Neural cell (in vitro differentiated cells): ENCODE data around the gene KCTD10.

Source experiments
- EP300 ChIP-seq: fragments of 450-650 bp; conservative IDR thresholded peaks from 2 replicates; pipeline ENCODE4 v1.6.1; 2014; ENCODE audit warnings: antibody characterized with exemption, mild to moderate bottlenecking, moderate library complexity; ENCODE audit not compliant: poor library complexity, severe bottlenecking
- MXI1 ChIP-seq: fragments of 450-650 bp; conservative IDR thresholded peaks from 2 replicates; pipeline ENCODE4 v1.6.1; 2014; ENCODE audit warnings: antibody characterized with exemption, mild to moderate bottlenecking; ENCODE audit not compliant: poor library complexity, severe bottlenecking
- POLR2AphosphoS5 ChIP-seq: IDR thresholded peaks from 2 replicates; pipeline ENCODE4 v1.6.1; 2012
- TAF1 ChIP-seq: IDR thresholded peaks from 2 replicates; pipeline ENCODE4 v1.6.1; 2012; ENCODE audit warnings: low read depth
- TF ChIP-seq, protein P1 (sequence below): fragments of 450-650 bp; IDR thresholded peaks from 2 replicates; pipeline ENCODE4 v1.5.1; 2014; ENCODE audit warnings: antibody characterized with exemption, mild to moderate bottlenecking, moderate library complexity; ENCODE audit not compliant: poor library complexity, severe bottlenecking
- TF ChIP-seq, protein P2 (sequence below): IDR thresholded peaks from 2 replicates; pipeline ENCODE4 v1.6.1; 2012; ENCODE audit warnings: borderline replicate concordance

DNA sequence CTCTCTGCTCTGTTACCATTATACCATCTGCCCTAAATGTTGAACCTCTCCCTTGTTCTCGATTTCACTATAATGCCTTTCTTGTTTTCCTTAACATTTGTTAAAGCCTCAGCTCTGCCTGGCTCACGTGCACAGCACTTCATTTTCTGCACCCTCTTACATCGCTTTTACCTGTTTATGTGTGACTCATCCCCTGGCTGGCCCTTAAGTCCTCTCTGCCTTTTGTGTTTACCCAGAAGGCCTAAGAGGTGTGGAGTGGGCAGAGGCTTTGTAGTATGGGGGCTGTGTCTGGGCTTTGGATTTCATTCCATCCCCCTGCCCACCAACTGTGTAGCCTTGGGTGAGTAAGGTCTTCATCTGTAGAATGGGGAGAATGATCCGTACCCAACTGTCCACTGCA lies 36.9 kb upstream of the KCTD10 start:
- TF ChIP-seq, protein P1, sequence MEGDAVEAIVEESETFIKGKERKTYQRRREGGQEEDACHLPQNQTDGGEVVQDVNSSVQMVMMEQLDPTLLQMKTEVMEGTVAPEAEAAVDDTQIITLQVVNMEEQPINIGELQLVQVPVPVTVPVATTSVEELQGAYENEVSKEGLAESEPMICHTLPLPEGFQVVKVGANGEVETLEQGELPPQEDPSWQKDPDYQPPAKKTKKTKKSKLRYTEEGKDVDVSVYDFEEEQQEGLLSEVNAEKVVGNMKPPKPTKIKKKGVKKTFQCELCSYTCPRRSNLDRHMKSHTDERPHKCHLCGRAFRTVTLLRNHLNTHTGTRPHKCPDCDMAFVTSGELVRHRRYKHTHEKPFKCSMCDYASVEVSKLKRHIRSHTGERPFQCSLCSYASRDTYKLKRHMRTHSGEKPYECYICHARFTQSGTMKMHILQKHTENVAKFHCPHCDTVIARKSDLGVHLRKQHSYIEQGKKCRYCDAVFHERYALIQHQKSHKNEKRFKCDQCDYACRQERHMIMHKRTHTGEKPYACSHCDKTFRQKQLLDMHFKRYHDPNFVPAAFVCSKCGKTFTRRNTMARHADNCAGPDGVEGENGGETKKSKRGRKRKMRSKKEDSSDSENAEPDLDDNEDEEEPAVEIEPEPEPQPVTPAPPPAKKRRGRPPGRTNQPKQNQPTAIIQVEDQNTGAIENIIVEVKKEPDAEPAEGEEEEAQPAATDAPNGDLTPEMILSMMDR: no peak
- TF ChIP-seq EP300 (no peak), POLR2AphosphoS5 (no peak), TAF1 (no peak), MXI1 (no peak)
- TF ChIP-seq, protein P2, sequence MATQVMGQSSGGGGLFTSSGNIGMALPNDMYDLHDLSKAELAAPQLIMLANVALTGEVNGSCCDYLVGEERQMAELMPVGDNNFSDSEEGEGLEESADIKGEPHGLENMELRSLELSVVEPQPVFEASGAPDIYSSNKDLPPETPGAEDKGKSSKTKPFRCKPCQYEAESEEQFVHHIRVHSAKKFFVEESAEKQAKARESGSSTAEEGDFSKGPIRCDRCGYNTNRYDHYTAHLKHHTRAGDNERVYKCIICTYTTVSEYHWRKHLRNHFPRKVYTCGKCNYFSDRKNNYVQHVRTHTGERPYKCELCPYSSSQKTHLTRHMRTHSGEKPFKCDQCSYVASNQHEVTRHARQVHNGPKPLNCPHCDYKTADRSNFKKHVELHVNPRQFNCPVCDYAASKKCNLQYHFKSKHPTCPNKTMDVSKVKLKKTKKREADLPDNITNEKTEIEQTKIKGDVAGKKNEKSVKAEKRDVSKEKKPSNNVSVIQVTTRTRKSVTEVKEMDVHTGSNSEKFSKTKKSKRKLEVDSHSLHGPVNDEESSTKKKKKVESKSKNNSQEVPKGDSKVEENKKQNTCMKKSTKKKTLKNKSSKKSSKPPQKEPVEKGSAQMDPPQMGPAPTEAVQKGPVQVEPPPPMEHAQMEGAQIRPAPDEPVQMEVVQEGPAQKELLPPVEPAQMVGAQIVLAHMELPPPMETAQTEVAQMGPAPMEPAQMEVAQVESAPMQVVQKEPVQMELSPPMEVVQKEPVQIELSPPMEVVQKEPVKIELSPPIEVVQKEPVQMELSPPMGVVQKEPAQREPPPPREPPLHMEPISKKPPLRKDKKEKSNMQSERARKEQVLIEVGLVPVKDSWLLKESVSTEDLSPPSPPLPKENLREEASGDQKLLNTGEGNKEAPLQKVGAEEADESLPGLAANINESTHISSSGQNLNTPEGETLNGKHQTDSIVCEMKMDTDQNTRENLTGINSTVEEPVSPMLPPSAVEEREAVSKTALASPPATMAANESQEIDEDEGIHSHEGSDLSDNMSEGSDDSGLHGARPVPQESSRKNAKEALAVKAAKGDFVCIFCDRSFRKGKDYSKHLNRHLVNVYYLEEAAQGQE: no peak
